SK-MEL-5 (cell line): ENCODE results near the gene HSP90AB1. TPM values are rescaled to one million over a fixed set of nuclear protein-coding genes. Genes with fewer than 3 reads are reported as not detected.
"Not testable (repeated sequence)": the region's sequence is repeated elsewhere in the genome, so short reads cannot be mapped to it uniquely, and the experiment has no call there.

Experiments
- DNase-seq: peaks from one replicate; pipeline ENCODE4 v3.0.0-alpha.2; 2016; ENCODE audit warnings: low read depth, low spot score
- in situ Hi-C: cut with HindIII; loops from 2 replicates; pipeline ENCODE4 v1.10.0; 2016; ENCODE audit warnings: low sequenced_read_pairs, high pct_unique_total_duplicates, low pct_unique_long_range_greater_than_20kb
- total RNA-seq: library from RNA; depleted of rRNA; stranded (reverse); fragments of >200 nt; shearing (Covaris generic); gene quantifications from 2 replicates; pipeline ENCODE4 v1.2.3, GENCODE V29; 2014

HSP90AB1 gene
- total RNA-seq, 1 experiment from 2014 or later, result 1,764 TPM

- in situ Hi-C loops, DNase-seq: not testable (repeated sequence)
Measured at GRCh38 chr6:44231426-44231825, 15.5 kb upstream of the HSP90AB1 start.

GRCh38 chr6:44232676-44233566 is 14.0 kb upstream of the HSP90AB1 start:
- no peak for DNase-seq
- in situ Hi-C loops, result no loop called here

- DNase-seq, result no peak
- in situ Hi-C loops, result no loop called here
Measured at GRCh38 chr6:44233567-44234100, 13.3 kb upstream of the HSP90AB1 start.

GRCh38 chr6:44234101-44235025 is 12.5 kb upstream of the HSP90AB1 start:
- DNase-seq, result peak; percentile 73
- in situ Hi-C loops, result no loop called here

DNA sequence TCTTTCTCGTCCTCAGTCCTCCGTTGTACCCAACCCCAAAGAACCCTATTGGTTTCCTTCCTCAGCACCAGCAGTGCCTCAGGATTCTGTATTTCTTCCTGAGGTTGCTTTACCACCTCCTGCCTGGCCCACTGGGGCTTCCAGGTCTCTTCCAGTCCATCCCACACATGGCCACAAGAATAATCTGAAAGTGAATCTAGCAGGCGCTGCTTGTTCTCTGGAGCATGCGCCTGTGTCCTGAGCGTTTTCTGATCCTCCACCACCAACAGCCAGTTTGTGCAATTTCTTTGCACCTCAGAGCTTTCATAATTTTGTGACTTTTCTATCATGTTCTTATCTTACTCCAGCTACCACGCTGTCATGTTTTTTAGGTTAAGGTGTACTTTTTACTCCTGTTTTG is 11.6 kb upstream of the HSP90AB1 start:
- in situ Hi-C loops, result no loop called here
- no peak for DNase-seq

DNA sequence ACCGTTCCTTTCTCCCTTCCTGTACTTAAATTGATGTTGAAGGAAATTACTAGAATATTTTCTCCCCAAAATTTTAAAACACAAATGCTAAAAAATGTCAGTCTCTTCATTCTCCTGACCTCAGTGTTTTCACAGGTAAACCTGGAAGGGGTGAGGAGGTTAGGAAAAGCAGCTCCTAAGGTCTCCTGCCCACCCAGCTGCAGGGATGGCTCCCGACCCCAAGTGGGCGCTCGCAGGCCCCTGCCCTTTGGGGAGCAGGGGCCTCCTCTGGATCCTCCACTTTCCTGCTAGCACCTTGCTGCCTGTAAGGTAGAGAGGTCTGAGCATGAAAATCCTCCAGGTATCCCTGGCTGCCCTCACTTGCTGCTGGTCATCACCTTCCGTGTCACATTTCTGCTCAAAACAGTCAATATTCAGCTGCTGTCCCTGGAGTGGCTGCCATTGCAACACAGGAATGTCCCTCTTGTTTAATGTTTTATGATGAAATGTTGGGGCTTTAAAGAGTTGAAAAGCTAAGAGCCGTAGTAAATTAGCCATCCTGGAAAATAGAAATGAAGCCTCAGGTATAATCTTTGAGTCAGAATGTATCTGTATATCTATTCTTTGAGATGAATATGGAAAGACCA is 10.9 kb upstream of the HSP90AB1 start:
- no peak for DNase-seq
- in situ Hi-C loops, result no loop called here

DNA sequence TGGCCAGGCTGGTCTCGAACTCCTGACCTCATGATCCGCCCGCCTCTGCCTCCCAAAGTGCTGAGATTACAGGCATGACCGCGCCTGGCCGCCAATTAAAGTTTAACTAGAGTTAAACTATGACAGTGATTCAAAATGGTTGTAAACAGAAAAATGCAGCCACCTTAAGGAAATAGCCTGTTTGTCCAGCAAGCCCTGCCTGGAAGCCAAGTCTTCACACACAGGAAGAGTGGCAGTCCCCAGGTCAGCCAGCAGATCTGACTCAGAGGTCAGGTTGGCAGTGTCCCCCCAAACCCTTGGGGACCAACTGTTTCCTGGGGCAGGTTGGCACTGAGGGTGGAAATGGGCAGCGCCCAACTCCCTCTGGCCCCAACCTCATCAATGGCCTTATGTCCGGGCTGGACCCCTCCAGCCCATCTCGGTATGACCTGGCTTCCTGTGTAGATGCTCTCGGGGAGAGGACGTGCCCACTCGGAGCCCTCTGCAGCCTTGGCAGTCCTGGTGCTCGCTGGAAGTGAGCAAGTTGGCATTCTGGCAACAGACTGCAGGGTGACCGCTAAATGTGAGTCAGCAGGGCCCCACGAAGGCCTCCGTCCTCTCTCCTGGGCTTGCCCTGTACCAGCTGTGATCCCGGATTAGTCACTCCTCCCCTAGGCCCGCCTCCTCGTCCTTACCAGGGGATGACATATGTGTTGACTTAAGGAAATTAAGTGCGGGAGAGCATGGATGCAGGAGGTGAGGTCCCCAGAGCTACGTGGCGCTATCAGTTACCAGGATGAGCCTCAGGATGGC is 9.7 kb upstream of the HSP90AB1 start:
- DNase-seq, result peak; percentile 70
- in situ Hi-C loops, result no loop called here

DNA sequence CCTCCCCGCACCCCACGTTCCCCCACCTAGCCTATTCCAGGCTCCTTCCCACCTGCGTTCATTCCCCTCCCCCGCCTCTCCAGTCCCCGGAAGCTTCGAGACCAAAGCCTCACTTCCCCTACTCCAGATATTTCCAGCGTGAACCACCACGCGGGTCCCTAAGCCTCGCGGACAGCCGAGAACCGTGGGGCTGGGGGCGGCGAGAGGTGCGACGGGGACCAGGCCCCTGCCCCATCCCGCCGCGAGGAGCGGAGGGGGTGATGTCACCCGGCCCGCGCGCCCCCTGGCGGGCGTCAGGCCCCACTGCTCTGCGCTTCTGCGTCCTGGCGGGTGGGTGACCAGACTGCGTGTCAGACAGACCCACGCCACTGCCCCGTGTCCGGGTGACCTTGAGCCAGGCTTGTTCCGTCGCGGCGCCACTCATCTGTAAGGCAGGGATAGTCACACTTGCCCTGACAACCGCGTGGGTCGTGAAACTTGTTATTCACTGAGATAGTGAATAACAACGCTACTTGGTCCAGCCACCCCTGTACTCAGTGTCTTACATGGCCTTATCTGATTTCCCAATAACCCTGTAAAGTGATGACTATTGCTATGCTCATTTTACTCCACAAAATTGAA is 9.0 kb upstream of the HSP90AB1 start:
- in situ Hi-C loops, result no loop called here
- peak; percentile 62 for DNase-seq

GRCh38 chr6:44238687-44239350 is 8.1 kb upstream of the HSP90AB1 start:
- no peak for DNase-seq
- in situ Hi-C loops, result no loop called here

GRCh38 chr6:44243345-44243744 is 3.6 kb upstream of the HSP90AB1 start:
- DNase-seq, result no peak
- in situ Hi-C loops, result no loop called here

- no peak for DNase-seq
- in situ Hi-C loops, result no loop called here
Measured at GRCh38 chr6:44245391-44245911, 1.4 kb upstream of the HSP90AB1 start.

DNA sequence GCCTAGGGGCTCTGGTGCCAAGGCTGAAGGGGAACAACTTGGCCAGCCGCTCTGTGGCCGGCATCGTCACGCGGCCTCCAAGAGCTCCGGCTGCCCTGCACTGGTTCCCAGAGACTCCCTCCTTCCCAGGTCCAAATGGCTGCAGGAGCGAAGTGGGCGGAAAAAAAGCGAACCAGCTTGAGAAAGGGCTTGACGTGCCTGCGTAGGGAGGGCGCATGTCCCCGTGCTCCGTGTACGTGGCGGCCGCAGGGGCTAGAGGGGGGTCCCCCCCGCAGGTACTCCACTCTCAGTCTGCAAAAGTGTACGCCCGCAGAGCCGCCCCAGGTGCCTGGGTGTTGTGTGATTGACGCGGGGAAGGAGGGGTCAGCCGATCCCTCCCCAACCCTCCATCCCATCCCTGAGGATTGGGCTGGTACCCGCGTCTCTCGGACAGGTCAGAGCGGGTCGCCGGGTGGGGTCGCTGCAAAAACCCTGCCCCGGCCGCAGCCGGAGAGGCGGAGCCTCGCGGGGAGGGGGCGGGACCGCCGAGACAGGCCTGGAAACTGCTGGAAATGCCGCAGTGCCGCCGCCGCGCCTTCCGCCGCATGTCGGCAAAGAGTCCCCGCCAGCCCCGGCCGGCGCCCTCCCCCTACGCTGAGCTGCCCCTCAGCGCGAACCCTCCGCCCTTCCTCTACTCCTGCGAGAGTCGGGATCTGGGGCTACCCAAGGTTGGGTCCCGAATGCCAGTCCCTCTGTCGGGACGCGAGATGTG is 814 bp upstream of the HSP90AB1 start:
- DNase-seq, result peak; percentile 81
- in situ Hi-C loops, result no loop called here

GRCh38 chr6:44247338-44248302 is 719 bp downstream of the HSP90AB1 start:
- DNase-seq, result peak; percentile 67
- in situ Hi-C loops, result no loop called here

GRCh38 chr6:44248579-44248978 is 1.7 kb downstream of the HSP90AB1 start:
- DNase-seq, result no peak

More at GRCh38 chr6:44248579-44248978, 1.7 kb downstream of the HSP90AB1 start:
- in situ Hi-C loops, result no loop called here
